HCT116 (cell line): ENCODE measurements around the gene KANK4. TPM values are rescaled to one million over a fixed set of nuclear protein-coding genes. Genes with fewer than 3 reads are reported as not detected.

Experiments used
- ATAC-seq: fragments of 200-7000 bp; cut with Tn5 transposase; 2 replicates; pipeline ENCODE4 v1.9.1; 2020; ENCODE audit warnings: mild to moderate bottlenecking, moderate library complexity
- BruUV-seq: library from RNA; stranded (reverse); fragments of 400-500 nt; replicated peaks from 2 replicates; lab custom pipeline; 2021; lab: Mats Ljungman, UMichigan
- CTCF ChIA-PET: fragments of 300-600 bp; sonication (Branson Sonifier 250); formaldehyde crosslinking; loops from one replicate; lab custom pipeline; 2021; ENCODE audit warnings: antibody characterized with exemption; lab: Charles Lee
- POLR2A ChIA-PET: fragments of 300-600, 350-600 bp; sonication (Branson Sonifier 250); formaldehyde crosslinking; loops from one replicate; lab custom pipeline; 2021; ENCODE audit warnings: antibody characterized with exemption; lab: Charles Lee
- RAD21 ChIA-PET, 2 experiments: fragments of 300-600 bp; sonication (Branson Sonifier 250); formaldehyde crosslinking; loops; one replicate each; lab custom pipeline; 2023; ENCODE audit warnings: low total read pairs in 2 of 2; ENCODE audit not compliant: uncharacterized antibody in 2 of 2, unreplicated experiment in 2 of 2, low non-redundant PET in 1 of 2; lab: Charles Lee
- DNase-seq: peaks from one replicate; pipeline ENCODE4 v3.0.0-alpha.2; 2010; ENCODE audit warnings: low read depth, low spot score
- H2AFZ ChIP-seq: fragments of 200-600 bp; shearing (Covaris generic), sonication (generic); 2 replicates; pipeline ENCODE4 v1.6.1; 2017; ENCODE audit warnings: low read depth, mixed run types, mixed read lengths, antibody characterized with exemption, low read length; ENCODE audit not compliant: poor library complexity, severe bottlenecking
- H3K27ac ChIP-seq: 2 replicates; pipeline ENCODE4 v1.5.1; 2012; ENCODE audit warnings: low read depth, low read length
- H3K27me3 ChIP-seq: fragments of 200-600 bp; sonication (generic); 2 replicates; pipeline ENCODE4 v1.6.1; 2016; ENCODE audit warnings: mixed run types, low read length, mixed read lengths; ENCODE audit not compliant: insufficient read depth
- H3K36me3 ChIP-seq, 2 experiments: fragments of 200-500 bp in 1 of 2; fragments of 200-600 bp in 1 of 2; sonication (Bioruptor generic) in 1 of 2; sonication (generic) in 1 of 2; 2 replicates each; pipeline versions ENCODE4 v1.5.1 to v1.6.1; 2014 to 2016; ENCODE audit warnings: low read length in 2 of 2, inconsistent platforms in 1 of 2, mixed read lengths in 1 of 2, mixed run types in 1 of 2; ENCODE audit not compliant: insufficient read depth in 2 of 2, control insufficient read depth in 1 of 2
- H3K4me1 ChIP-seq, 2 experiments: fragments of 200-600 bp in 1 of 2; sonication (generic) in 1 of 2; 2 replicates each; pipeline versions ENCODE4 v1.5.1 to v1.6.1; 2012 to 2017; ENCODE audit warnings: low read length in 2 of 2, inconsistent platforms in 1 of 2, mild to moderate bottlenecking in 1 of 2, mixed read lengths in 1 of 2, mixed run types in 1 of 2, moderate library complexity in 1 of 2; ENCODE audit not compliant: insufficient read depth in 2 of 2, control insufficient read depth in 1 of 2
- H3K4me2 ChIP-seq: fragments of 200-600 bp; sonication (generic); 2 replicates; pipeline ENCODE4 v1.6.1; 2017; ENCODE audit warnings: mixed run types, low read length, mixed read lengths
- H3K4me3 ChIP-seq, 2 experiments: fragments of 200-600 bp in 1 of 2; sonication (generic) in 1 of 2; replicated peaks in 1 of 2; 2 replicates each; pipeline ENCODE4 v1.5.1; 2011 to 2016; ENCODE audit warnings: low read length in 2 of 2, control low read depth in 1 of 2, low read depth in 1 of 2, mild to moderate bottlenecking in 1 of 2, mixed read lengths in 1 of 2, mixed run types in 1 of 2
- H3K79me2 ChIP-seq: fragments of 200-600 bp; sonication (generic); 2 replicates; pipeline ENCODE4 v1.6.1; 2017; ENCODE audit warnings: mild to moderate bottlenecking, mixed run types, low read length, moderate library complexity, mixed read lengths; ENCODE audit not compliant: insufficient read depth
- H3K9ac ChIP-seq: fragments of 200-600 bp; sonication (generic); 2 replicates; pipeline ENCODE4 v1.6.1; 2016; ENCODE audit warnings: low read length, mixed read lengths
- H3K9me2 ChIP-seq: fragments of 200-600 bp; sonication (generic), shearing (Covaris generic); 2 replicates; pipeline ENCODE4 v1.6.1; 2017; ENCODE audit warnings: mixed run types, mild to moderate bottlenecking, moderate library complexity; ENCODE audit not compliant: insufficient read depth
- H3K9me3 ChIP-seq, 2 experiments: fragments of 200-500 bp in 1 of 2; fragments of 200-600 bp in 1 of 2; sonication (Bioruptor generic) in 1 of 2; sonication (generic) in 1 of 2; 2 replicates each; pipeline ENCODE4 v1.6.1; 2014 to 2017; ENCODE audit warnings: low read length in 2 of 2, mixed read lengths in 2 of 2, inconsistent platforms in 1 of 2, low read depth in 1 of 2, mild to moderate bottlenecking in 1 of 2, mixed run types in 1 of 2, moderate library complexity in 1 of 2; ENCODE audit not compliant: control insufficient read depth in 1 of 2, insufficient read depth in 1 of 2
- H4K20me1 ChIP-seq: fragments of 200-600 bp; sonication (generic), shearing (Covaris generic); 2 replicates; pipeline ENCODE4 v1.6.1; 2017; ENCODE audit warnings: mixed run types, mild to moderate bottlenecking, moderate library complexity; ENCODE audit not compliant: insufficient read depth
- CEBPB ChIP-seq: IDR thresholded peaks from 2 replicates; pipeline ENCODE4 v1.6.1; 2012; ENCODE audit warnings: low read depth
- EGR1 ChIP-seq: IDR thresholded peaks from 2 replicates; pipeline ENCODE4 v1.6.1; 2012; ENCODE audit warnings: low read depth
- POLR2AphosphoS5 ChIP-seq: IDR thresholded peaks from 2 replicates; pipeline ENCODE4 v1.6.1; 2011; ENCODE audit warnings: mild to moderate bottlenecking, low read depth, low read length, moderate library complexity
- SRF ChIP-seq: IDR thresholded peaks from 2 replicates; pipeline ENCODE4 v1.6.1; 2012; ENCODE audit warnings: low read depth
- ZFX ChIP-seq: fragments of 450-650 bp; IDR thresholded peaks from 2 replicates; pipeline ENCODE4 v1.6.1; 2017
- intact Hi-C: fragments of 100-400 bp; cut with micrococcal nuclease; formaldehyde crosslinking; loops from 2 replicates; pipeline ENCODE4 v1.10.0; 2022
- total RNA-seq: library from RNA; stranded (reverse); gene quantifications from one replicate; pipeline ENCODE4 v1.2.1, GENCODE V29; 2021; ENCODE audit not compliant: unreplicated experiment
- TF ChIP-seq, protein P1 (sequence below), 3 experiments: fragments of 200-600 bp in 1 of 3; sonication (generic) in 1 of 3; IDR thresholded peaks in 2 of 3; conservative IDR thresholded peaks in 1 of 3; 2 replicates each; pipeline ENCODE4 v1.5.1; 2012 to 2017; ENCODE audit warnings: low read depth in 2 of 3, low read length in 2 of 3, antibody characterized with exemption in 1 of 3, borderline replicate concordance in 1 of 3, control low read depth in 1 of 3, mild to moderate bottlenecking in 1 of 3, mixed read lengths in 1 of 3, mixed run types in 1 of 3, moderate library complexity in 1 of 3; ENCODE audit not compliant: insufficient read depth in 1 of 3

The KANK4 gene
- total RNA-seq, 1 experiment from 2014 or later: not detected

- Histone ChIP-seq H3K9ac (no peak overlapping the region), H3K79me2 (no peaks in the 10 kb centered on the region), H3K4me3 (no peak overlapping the region), H3K27ac (no peak overlapping the region), H3K36me3 (no peaks in the 10 kb centered on the region), H3K4me1 (peaks cover 0 to 6% of the 10 kb centered on the region in 2 experiments; a peak in 2 of 4 replicates), H4K20me1 (no peaks in the 10 kb centered on the region), H3K27me3 (no peaks in the 10 kb centered on the region), H3K9me2 (no peaks in the 10 kb centered on the region), H2AFZ (no peak overlapping the region), H3K4me2 (no peak overlapping the region), H3K9me3 (peaks cover 4 to 16% of the 10 kb centered on the region in 2 experiments; a peak in 3 of 4 replicates)
- ChIA-PET POLR2A (no interaction called here), RAD21 (no interaction called here), CTCF (no interaction called here)
- no peak for DNase-seq
- no peak for ATAC-seq
- TF ChIP-seq SRF (no peak), EGR1 (no peak), CEBPB (no peak)
- TF ChIP-seq, protein P1, sequence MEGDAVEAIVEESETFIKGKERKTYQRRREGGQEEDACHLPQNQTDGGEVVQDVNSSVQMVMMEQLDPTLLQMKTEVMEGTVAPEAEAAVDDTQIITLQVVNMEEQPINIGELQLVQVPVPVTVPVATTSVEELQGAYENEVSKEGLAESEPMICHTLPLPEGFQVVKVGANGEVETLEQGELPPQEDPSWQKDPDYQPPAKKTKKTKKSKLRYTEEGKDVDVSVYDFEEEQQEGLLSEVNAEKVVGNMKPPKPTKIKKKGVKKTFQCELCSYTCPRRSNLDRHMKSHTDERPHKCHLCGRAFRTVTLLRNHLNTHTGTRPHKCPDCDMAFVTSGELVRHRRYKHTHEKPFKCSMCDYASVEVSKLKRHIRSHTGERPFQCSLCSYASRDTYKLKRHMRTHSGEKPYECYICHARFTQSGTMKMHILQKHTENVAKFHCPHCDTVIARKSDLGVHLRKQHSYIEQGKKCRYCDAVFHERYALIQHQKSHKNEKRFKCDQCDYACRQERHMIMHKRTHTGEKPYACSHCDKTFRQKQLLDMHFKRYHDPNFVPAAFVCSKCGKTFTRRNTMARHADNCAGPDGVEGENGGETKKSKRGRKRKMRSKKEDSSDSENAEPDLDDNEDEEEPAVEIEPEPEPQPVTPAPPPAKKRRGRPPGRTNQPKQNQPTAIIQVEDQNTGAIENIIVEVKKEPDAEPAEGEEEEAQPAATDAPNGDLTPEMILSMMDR (IDR thresholded peaks at IDR 0.05 in 2 of 3, conservative IDR thresholded peaks at IDR 0.05 in 1 of 3; ENCODE audit: borderline replicate concordance in 1 of 3, insufficient read depth in 1 of 3, low read depth in 2 of 3, low read length in 2 of 3): no peak
- BruUV-seq: no TSS peak
- intact Hi-C loops: no loop called here
These were observed 112.0 kb downstream of the KANK4 start for GRCh38 chr1:62207187-62207586.

DNA sequence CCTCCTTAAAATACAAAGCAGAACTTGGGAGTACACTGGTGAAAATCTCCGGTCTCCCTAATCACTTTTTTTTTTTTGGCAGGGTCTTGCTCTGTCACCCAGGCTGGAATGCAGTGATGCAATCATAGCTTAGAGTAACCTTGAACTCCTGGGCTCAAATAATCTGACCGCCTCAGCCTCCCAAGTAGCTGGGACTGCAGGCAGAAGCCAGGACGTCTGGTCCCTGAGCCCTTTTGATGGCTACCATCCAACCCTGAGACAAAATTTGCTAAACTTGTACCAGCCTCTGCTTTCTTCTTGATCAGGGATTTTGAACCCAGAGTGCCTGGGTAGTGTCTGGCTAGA lies 120.5 kb downstream of the KANK4 start:
- ChIA-PET CTCF (no interaction called here), POLR2A (no interaction called here)

More for the DNA sequence above, 120.5 kb downstream of the KANK4 start:
- Histone ChIP-seq H3K4me2 (no peak overlapping the region), H3K4me1 (no peaks in the 10 kb centered on the region), H3K4me3 (no peak overlapping the region), H3K27me3 (no peaks in the 10 kb centered on the region), H3K9ac (no peak overlapping the region), H3K79me2 (no peaks in the 10 kb centered on the region), H3K27ac (no peak overlapping the region), H3K9me2 (no peaks in the 10 kb centered on the region), H4K20me1 (no peaks in the 10 kb centered on the region), H3K9me3 (no peaks in the 10 kb centered on the region), H2AFZ (no peak overlapping the region), H3K36me3 (no peaks in the 10 kb centered on the region)
- RAD21 ChIA-PET: no interaction called here
- DNase-seq (no peak), ATAC-seq (no peak)
- intact Hi-C loops: no loop called here
- BruUV-seq: no TSS peak
- TF ChIP-seq POLR2AphosphoS5: no peak
- no peak for TF ChIP-seq ZFX
- TF ChIP-seq EGR1: no peak
